ENCODE measurements around the gene IMP4.

GRCh38 chr2:130300258-130300969, 42.3 kb upstream of the IMP4 start:
- TF ChIP-seq CTCF (IDR thresholded peaks at IDR 0.05) (no peak), POLR2A (IDR thresholded peaks at IDR 0.05) (no peak)

Data from uterus (tissue), 2 donors.